Measurements from ENCODE around the gene PBX2.
"Not testable (repeated sequence)": the region's sequence is repeated elsewhere in the genome, so short reads cannot be mapped to it uniquely, and the experiment has no call there.

PBX2 gene

GRCh38 chr6:32187725-32188380, 2.1 kb downstream of the PBX2 start:
- DNase-seq (ENCODE audit: low read depth in 1 of 2, low spot score in 1 of 2), result not testable (repeated sequence)

- DNase-seq (ENCODE audit: low read depth in 1 of 2, low spot score in 1 of 2), result no peak
Observed at GRCh38 chr6:32187009-32187709, 2.8 kb downstream of the PBX2 start.

DNA sequence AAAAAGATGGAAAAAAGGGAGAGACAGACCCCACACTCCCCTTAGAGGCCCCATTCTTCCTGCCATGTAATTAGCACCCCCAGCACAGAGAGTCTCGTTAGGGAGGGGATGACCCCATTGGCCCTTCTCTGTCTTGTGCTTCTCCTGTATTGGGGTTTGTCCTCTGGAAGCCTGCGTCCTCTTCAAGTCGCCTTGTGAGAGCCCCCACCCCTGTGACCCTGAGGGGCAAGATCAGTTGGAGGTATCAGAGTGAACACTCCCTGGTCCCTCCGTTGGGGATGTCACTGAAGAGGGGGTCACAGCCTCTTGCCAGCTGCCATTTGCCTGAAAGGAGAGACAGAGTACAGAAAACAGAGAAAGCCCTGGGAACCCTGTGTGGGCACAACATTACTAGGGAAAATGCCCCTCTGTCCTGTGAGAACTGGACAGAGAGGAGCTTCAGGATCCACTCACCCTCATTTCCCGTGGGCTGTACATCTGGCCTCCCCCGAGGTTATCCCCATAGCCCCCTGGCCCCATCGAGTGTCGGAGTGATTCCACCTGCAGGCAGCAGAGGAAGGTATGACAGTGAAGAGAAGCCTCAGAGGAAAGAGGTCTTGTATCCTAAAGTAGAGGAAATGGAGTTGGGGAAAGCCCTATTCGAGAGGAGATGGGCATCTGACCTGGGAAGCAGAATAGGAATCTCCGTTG, 3.7 kb downstream of the PBX2 start:
- not testable (repeated sequence) for DNase-seq (ENCODE audit: low read depth in 1 of 2, low spot score in 1 of 2)

DNA sequence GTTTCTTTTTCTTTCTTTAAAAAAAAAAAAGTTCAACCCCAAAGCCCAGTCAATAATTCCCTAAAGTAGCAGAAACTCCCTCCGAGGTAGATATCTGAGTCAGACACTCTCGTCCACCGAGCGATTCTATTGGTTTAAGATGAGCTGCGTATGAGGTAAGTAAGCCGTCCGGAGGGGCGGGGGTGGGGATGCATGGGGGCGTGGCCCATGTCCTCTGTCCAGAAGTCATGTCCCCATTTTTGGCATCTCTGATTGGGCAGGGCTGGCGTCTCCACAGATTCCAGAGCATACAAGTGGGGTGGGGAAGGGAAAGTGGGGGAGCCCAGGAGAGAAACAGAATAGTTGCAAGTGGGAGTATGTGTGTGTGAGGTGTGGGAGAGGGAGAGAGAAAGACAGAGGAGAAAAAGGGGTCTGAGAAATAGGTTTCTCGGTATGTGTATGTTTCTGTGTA, 4.3 kb downstream of the PBX2 start:
- DNase-seq (ENCODE audit: low read depth in 1 of 2, low spot score in 1 of 2), result peak in 1 of 2 donors; percentile 45

DNA sequence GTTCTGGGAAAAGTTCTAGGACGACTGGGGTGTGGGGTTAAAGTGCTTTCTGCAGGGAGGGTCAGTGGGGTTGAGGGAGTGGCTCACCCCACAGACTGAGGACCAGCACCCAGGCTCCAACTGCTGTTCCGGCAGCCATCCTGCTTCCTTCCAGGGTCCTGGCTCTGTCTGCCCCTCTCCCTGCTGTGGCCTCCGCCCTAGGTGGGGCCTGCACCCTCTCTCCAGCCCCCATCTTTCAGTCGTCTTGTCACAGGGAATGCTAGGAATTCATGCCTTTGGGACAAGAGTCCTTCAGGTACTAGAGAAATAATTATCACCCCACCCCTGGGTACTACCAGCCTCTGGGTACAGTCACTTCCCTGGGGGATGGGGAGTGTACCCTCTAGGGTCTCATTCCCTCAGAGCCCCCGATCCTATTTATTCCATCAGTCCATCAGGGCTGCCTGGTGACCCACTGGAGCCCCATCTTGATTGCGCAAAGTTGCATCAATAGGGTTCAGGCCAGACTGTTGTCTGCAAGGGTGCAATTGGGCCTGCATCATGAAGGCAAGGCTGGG, 5.8 kb downstream of the PBX2 start, which contains the start of gene AGER:
Gene AGER (minus strand): TSS at position 170 of the 557 bp plus-strand sequence. CDS start 31 bp downstream, at position 139.
- no peak for DNase-seq (ENCODE audit: low read depth in 1 of 2, low spot score in 1 of 2)

DNA sequence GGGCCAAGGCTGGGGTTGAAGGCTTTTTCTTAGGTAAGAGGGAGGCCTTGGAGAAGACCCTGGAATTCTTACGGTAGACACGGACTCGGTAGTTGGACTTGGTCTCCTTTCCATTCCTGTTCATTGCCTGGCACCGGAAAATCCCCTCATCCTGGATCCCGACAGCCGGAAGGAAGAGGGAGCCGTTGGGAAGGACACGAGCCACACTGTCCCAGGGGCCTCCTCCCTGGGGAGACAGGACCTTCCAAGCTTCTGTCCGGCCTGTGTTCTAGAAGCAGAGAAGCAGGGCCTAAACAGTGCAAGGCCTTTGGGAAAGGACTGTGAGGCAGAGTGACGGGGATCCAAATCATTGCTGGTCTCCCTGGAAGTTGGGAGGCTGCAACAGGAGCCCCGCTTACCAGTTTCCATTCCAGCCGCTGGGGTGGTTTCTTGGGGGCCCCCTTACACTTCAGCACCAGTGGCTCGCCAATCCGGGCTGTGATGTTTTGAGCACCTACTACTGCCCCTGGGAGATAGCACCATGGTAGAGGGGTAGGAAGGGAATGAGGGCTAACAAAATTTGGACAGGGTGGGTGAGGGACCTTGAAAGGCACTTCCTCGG, 6.4 kb downstream of the PBX2 start:
- no peak for DNase-seq (ENCODE audit: low read depth in 1 of 2, low spot score in 1 of 2)

DNA sequence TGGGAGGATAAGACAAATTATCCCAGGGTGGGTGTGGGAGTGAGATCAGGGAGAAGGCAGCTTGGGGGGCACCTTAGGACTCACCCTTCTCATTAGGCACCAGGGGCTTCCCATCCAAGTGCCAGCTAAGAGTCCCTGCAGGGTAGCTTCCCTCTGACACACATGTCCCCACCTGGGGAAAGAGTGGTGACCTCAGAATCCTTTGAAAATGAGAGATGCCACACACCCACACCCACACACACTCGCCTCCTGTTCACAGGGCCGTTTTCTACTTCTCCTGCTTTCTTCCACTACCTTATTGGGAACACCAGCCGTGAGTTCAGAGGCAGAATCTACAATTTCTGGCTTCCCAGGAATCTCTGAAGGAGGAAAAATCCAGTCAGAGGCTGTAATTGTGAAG, 7.0 kb downstream of the PBX2 start:
- DNase-seq (ENCODE audit: low read depth in 1 of 2, low spot score in 1 of 2), result no peak

DNA sequence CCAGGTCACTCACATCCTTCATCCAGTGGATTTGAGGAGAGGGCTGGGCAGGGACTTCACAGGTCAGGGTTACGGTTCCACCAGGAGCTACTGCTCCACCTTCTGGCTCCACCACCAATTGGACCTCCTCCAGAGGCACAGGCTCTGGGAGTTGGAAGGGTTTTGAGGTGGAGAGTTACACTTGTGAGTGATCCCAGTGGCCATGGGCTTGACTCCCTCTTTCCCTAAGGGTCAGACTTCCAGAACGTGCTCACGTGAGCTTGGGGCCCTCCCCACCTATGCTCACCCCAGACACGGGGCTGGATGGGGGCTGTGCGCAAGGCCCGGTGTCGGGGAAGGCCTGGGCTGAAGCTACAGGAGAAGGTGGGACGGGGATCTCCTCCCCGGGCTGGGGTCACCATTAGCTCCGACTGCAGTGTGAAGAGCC, 7.4 kb downstream of the PBX2 start:
- no peak for DNase-seq (ENCODE audit: low read depth in 1 of 2, low spot score in 1 of 2)

DNA sequence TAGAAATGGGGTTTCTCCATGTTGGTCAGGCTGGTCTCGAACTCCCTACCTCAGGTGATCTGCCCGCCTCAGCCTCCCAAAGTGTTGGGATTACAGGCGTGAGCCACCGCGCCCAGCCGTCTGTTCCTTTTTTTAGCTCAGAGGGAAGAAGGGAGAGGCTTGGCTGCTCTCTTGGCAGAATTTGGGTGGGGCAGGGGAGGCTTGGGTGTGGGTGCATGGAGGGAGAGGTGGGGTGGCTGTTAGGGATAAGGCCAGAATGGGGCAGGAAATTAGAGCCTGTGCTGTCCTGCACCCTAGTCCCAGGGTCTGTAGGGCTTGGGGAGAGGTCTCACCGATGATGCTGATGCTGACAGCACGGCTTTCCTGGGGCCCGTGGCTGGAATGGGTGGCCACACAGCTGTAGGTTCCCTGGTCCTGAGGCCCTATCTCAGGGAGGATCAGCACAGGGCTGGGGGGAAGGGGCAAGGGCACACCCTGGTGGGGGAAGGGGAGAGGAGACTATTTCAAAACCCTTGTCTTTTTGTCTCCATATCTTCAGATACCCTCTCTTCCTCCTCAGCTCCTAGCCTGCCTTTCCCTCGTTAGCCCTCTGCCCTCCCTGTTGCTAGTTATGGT, 8.0 kb downstream of the PBX2 start:
- DNase-seq (ENCODE audit: low read depth in 1 of 2, low spot score in 1 of 2), result no peak

- DNase-seq (ENCODE audit: low read depth in 1 of 2, low spot score in 1 of 2), result no peak
Observed at GRCh38 chr6:32181148-32181702, 8.8 kb downstream of the PBX2 start.

GRCh38 chr6:32179766-32180405, 10.1 kb downstream of the PBX2 start:
- no peak for DNase-seq (ENCODE audit: low read depth in 1 of 2, low spot score in 1 of 2)

GRCh38 chr6:32178547-32179440, 11.2 kb downstream of the PBX2 start:
- DNase-seq (ENCODE audit: low read depth in 1 of 2, low spot score in 1 of 2), result no peak

- peak; percentile 79 to 87 for DNase-seq (ENCODE audit: low read depth in 1 of 2, low spot score in 1 of 2)
Observed at GRCh38 chr6:32177788-32178546, 12.0 kb downstream of the PBX2 start, which contains the start of gene RNF5. RNF5 (plus strand) TSS chr6:32178405; CDS start chr6:32178512, 107 bp downstream.

DNA sequence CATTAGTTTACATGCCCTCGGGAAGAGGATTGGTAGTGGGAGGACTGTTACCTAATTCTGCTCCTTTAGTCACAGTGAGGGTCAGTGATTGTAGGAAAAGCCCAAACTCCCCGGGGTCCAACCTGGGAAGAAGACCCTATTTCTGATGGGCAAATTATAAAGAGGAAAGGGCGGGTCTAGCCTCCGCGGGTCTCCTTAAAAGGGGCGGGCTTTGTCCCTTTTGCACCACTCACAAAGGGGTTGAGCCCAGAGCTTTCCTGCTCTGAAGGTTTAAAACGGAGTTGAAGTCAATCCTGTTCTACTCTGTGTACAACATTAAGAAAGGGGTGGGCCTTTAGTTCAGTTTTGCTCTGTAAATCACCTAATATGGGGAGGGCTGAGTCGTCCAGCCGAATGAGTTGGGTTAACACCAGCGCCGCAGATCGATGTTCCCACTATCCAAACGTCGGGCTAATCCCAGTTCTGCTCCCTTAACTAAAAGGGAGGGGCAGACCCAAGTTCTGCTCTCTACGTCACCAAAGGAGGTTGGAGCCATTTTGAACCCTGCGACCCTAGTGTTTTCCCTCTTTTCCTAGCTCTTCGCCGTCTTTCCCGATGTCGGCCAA, 12.7 kb downstream of the PBX2 start:
- no peak for DNase-seq (ENCODE audit: low read depth in 1 of 2, low spot score in 1 of 2)

GRCh38 chr6:32176476-32177182, 13.4 kb downstream of the PBX2 start:
- DNase-seq (ENCODE audit: low read depth in 1 of 2, low spot score in 1 of 2), result no peak

DNA sequence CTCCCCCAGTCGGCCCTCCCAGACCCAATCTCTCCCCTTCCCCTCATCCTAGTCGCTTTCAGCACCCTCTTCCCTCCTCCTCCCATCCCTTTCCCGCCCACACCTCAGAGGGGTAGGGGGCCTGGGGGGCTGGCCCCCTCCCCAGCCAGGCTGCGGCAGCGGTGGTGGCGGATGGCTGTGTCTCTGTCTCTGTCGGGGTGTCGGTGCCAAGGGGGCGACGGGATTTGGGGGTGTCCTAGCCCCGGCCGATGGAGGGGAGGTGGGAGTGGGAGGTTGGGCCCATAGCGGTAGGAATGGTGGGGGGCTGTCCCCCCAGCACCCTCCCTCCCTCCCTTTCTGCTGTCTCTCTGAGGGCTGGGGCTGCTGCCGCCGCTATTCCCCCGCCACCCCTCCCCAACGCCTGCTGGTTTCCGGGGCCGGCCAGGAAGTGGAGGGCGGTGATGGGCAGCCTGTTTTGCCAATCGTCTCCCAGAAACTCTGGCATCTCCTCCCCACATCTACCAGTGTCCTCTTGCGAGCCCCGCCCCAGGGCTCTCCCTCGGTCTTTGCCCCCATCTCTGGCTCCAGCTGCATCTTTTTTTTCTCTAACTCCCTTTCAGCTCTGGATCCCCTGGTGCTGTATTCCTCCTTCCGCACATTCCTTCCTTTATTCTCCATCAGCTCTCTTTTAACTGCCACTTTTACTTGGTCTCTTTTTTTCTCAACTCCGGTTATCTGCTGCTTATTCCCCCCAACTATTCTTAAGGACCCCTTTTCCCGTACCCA, 14.1 kb downstream of the PBX2 start, which contains the start of gene AGPAT1:
Gene AGPAT1 (minus strand): TSS at position 374 of the 765 bp plus-strand sequence. CDS start 4,588 bp downstream, outside the sequence.
- DNase-seq (ENCODE audit: low read depth in 1 of 2, low spot score in 1 of 2), result peak; percentile 91 to 93
